ENCODE results near the gene VIPR2.

GRCh38 chr7:159007996-159008389 is 136.7 kb downstream of the VIPR2 start:
- TF ChIP-seq, protein P1, sequence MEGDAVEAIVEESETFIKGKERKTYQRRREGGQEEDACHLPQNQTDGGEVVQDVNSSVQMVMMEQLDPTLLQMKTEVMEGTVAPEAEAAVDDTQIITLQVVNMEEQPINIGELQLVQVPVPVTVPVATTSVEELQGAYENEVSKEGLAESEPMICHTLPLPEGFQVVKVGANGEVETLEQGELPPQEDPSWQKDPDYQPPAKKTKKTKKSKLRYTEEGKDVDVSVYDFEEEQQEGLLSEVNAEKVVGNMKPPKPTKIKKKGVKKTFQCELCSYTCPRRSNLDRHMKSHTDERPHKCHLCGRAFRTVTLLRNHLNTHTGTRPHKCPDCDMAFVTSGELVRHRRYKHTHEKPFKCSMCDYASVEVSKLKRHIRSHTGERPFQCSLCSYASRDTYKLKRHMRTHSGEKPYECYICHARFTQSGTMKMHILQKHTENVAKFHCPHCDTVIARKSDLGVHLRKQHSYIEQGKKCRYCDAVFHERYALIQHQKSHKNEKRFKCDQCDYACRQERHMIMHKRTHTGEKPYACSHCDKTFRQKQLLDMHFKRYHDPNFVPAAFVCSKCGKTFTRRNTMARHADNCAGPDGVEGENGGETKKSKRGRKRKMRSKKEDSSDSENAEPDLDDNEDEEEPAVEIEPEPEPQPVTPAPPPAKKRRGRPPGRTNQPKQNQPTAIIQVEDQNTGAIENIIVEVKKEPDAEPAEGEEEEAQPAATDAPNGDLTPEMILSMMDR (IDR thresholded peaks at IDR 0.05; ENCODE audit: low read depth, low read length, poor library complexity, severe bottlenecking): no peak
- no peak for TF ChIP-seq EZH2phosphoT487 (IDR thresholded peaks at IDR 0.05; ENCODE audit: borderline replicate concordance, low read length)
